Omental fat pad (tissue), 4 donors: ENCODE measurements around the gene SLC25A27. TPM values are rescaled to one million over a fixed set of nuclear protein-coding genes. Genes with fewer than 3 reads are reported as not detected.

Experiments used
- ATAC-seq: fragments of 150-250 bp; one replicate; pipeline ENCODE4 v1.9.1; 2016; ENCODE audit warnings: mild to moderate bottlenecking, moderate library complexity; ENCODE audit not compliant: low FRiP score
- DNase-seq: peaks from one replicate; pipeline ENCODE4 v3.0.0-alpha.2; 2019; ENCODE audit warnings: low spot score
- total RNA-seq, 4 donors: library from RNA; depleted of rRNA; stranded (reverse); fragments of >200 nt; gene quantifications; one replicate each; pipeline ENCODE4 v1.1.0, GENCODE V29; 2016
- TF ChIP-seq, protein P1 (sequence below), 3 donors: fragments of 450-650 bp; IDR thresholded peaks; one replicate each; pipeline ENCODE4 v1.5.1; 2016 to 2017; ENCODE audit warnings: antibody characterized with exemption in 3 of 3, mild to moderate bottlenecking in 3 of 3, moderate library complexity in 2 of 3

SLC25A27 gene
- total RNA-seq, 4 donors from 2014 or later, result 10.1 to 39.6 (median 27.9) TPM

DNA sequence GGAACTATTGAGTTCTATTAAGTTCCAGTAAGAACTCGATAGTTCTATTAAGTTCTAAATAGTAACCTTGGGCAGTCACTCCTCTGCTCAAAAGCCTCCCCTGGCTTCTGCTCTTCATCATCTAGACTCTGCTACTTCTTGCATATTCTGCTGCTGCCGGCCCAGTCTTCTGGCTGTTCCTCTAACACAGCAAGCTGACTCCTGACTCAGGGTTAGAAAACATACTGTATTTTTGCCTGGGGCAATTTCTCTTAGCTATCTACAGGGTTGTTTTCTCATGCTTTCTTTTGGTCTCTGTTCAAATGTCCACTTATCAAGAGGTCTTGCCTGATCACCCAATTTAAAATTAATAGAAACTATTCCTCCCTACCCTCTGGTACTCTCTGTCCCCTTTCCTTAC is 14.6 kb downstream of the SLC25A27 start:
- ATAC-seq (no peak), DNase-seq (no peak)
- TF ChIP-seq, protein P1, sequence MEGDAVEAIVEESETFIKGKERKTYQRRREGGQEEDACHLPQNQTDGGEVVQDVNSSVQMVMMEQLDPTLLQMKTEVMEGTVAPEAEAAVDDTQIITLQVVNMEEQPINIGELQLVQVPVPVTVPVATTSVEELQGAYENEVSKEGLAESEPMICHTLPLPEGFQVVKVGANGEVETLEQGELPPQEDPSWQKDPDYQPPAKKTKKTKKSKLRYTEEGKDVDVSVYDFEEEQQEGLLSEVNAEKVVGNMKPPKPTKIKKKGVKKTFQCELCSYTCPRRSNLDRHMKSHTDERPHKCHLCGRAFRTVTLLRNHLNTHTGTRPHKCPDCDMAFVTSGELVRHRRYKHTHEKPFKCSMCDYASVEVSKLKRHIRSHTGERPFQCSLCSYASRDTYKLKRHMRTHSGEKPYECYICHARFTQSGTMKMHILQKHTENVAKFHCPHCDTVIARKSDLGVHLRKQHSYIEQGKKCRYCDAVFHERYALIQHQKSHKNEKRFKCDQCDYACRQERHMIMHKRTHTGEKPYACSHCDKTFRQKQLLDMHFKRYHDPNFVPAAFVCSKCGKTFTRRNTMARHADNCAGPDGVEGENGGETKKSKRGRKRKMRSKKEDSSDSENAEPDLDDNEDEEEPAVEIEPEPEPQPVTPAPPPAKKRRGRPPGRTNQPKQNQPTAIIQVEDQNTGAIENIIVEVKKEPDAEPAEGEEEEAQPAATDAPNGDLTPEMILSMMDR (IDR thresholded peaks at IDR 0.05), result no peak

DNA sequence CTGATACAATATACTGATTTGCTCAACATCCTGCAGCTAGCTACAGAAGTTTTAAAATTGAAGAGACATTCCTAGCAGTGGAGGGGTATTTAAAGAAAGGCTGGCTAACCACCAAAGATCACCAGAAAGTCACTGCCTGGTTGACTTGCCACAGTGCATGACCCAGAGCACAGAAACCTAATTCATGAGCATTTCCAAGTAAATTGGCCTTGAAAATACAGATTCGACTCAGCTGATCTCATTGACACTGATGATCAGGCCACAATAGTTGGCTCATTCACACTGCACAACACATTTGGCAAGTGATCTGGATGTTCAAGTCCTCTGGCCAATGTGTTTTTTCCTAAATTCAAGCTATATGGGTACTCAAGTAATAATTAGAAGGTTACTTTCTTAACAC is 21.6 kb downstream of the SLC25A27 start:
- no peak for DNase-seq
- TF ChIP-seq, protein P1 (IDR thresholded peaks at IDR 0.05), result no peak
- ATAC-seq, result no peak

DNA sequence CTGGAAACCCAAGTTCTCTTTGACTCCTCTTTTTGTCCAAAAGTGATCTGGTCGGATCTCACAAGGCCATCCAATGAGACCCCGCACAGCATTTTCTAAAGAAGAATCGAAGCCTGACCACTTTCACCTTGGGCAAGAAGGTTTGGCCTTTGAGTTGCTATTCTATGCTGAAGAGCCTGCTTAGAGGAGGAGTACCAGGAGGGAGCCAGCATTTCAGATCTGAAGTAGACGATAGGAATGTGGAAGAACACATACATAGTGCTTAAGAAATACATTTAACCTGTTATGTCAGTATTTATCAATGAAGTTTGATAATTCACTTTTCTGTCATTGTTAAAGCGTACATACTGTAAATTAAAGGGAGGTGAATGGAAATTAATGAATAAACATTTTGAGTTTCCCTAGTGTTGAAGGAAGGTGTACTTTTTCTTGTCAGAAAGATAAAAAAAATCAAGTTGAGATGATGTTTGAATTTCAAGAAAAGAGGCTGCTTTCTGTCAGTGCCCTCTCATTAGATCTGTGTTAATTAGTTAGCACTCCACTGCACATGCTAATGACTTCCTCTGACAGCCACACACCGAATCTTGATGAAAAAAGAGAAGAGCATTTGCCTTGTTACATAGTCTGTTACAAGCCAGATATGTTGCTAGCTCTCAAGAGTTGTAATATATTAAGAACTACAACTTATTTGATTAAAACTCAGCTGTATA is 24.0 kb downstream of the SLC25A27 start:
- DNase-seq (no peak), ATAC-seq (no peak)
- TF ChIP-seq, protein P1 (IDR thresholded peaks at IDR 0.05), result no peak

DNA sequence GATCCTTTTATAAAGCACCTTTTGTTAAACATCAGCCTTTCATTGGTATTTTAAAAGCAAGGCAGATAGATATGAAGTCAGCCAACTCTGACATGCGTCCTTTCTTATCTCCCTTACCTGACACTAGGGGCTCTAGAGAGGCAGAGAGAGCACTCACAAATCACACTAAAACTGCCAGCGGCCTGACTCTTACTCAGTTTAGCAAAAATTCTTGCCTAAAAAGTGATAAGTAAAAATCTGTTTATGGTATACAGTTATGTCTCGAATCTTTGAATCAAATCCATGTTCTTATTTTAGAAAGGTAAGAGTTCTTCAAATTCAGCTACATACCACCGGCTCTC is 24.5 kb downstream of the SLC25A27 start:
- ATAC-seq, result no peak
- TF ChIP-seq, protein P1 (IDR thresholded peaks at IDR 0.05), result no peak
- no peak for DNase-seq

DNA sequence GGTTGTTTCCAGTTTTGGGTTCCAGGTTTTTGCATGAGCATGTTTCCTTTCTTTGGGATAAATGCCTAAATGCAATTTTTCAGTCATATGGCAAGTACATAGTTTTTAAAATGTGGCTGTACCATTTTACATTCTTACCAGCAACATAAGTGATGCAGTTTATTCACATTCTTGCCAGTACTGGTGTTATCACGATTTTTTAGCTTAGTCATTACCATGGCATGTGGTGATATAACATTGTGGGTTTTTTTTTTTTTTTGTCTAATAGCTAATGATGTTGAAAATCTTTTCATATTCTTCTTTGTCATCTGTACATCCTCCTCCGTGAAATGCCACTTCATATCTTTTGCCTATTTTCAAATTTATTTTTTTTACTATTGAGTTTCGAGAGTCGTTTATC is 32.0 kb downstream of the SLC25A27 start:
- TF ChIP-seq, protein P1 (IDR thresholded peaks at IDR 0.05), result no peak
- ATAC-seq (no peak), DNase-seq (no peak)

DNA sequence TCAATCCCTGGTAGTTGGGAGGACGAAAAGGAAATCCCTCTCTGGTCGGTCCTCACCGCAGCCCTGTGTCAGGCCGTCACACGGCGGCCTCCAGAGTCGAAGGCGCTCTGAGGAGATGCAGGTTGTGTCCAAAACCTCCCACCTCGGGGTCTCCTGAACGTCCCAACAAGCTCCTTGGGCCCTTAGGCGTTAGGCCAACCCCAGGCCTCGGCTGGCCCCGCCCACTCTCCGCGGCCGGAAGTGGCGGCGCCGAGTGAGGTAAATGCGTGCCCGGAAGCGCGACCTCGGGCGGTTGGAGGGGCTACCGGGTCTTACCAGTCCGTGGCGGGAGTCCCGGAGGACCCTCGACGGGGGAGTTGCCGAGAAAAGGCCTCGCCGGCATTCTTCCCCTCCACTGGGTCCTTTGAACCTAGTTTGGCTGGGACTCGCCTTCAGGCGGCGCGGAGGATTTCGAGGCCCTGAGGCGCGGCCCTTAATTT is 34.9 kb downstream of the SLC25A27 start, which contains the start of gene TDRD6:
TDRD6 (plus strand) TSS at position 267 of the 479 bp plus-strand sequence. CDS start 244 bp downstream, outside the sequence.
- no peak for DNase-seq
- ATAC-seq, result no peak
- TF ChIP-seq, protein P1 (IDR thresholded peaks at IDR 0.05), result no peak
